HepG2 (cell line): ENCODE results near the gene TIGAR. TPM values are rescaled to one million over a fixed set of nuclear protein-coding genes. Genes with fewer than 3 reads are reported as not detected.

ENCODE experiments used
- ATAC-seq: fragments of 200-7000 bp; cut with Tn5 transposase; 3 replicates; pipeline ENCODE4 v1.9.1; 2020; ENCODE audit warnings: mild to moderate bottlenecking, moderate library complexity
- BruUV-seq: library from RNA; stranded (reverse); fragments of 400-500 nt; replicated peaks from 2 replicates; lab custom pipeline; 2021; lab: Mats Ljungman, UMichigan
- CTCF ChIA-PET: fragments of 300-600 bp; formaldehyde crosslinking; extraction: SDS; loops from one replicate; lab custom pipeline; 2021; ENCODE audit warnings: low total read pairs, inconsistent platforms, low intra/inter-chr PET ratio; lab: Yijun Ruan, JAX
- POLR2A ChIA-PET: fragments of 350-600 bp; sonication (Branson Sonifier 250); formaldehyde crosslinking; loops from one replicate; lab custom pipeline; 2020; ENCODE audit warnings: antibody characterized with exemption, inconsistent platforms; lab: Yijun Ruan, JAX
- DNase-seq: peaks from one replicate; pipeline ENCODE4 v3.0.0-alpha.2; 2015; ENCODE audit warnings: low spot score
- FAIRE-seq: peaks from 3 replicates; lab custom pipeline; 2011; peaks lifted over from hg19 to GRCh38; lab: Jason Lieb, UNC
- H2AFZ ChIP-seq: one replicate; pipeline ENCODE4 v1.6.1; 2011; ENCODE audit warnings: low read length, inconsistent platforms
- H3K27ac ChIP-seq: fragments of 300-600 bp; 3 replicates; pipeline ENCODE4 v1.8.0; 2011; ENCODE audit warnings: mixed run types, mild to moderate bottlenecking, mixed read lengths, low read length, inconsistent platforms; ENCODE audit not compliant: insufficient read depth; ENCODE audit errors: extremely low read length
- H3K27me3 ChIP-seq, 2 experiments: fragments of 200-600 bp in 1 of 2; 2 replicates in 1 of 2; 3 replicates in 1 of 2; pipeline versions ENCODE4 v1.6.0 to v1.8.0; 2011; ENCODE audit warnings: low read length in 2 of 2, mild to moderate bottlenecking in 2 of 2, moderate library complexity in 2 of 2, inconsistent platforms in 1 of 2; ENCODE audit not compliant: insufficient read depth in 2 of 2, control insufficient read depth in 1 of 2
- H3K36me3 ChIP-seq, 2 experiments: fragments of 200-600 bp in 1 of 2; replicated peaks in 1 of 2; 2 replicates in 1 of 2; 3 replicates in 1 of 2; pipeline versions ENCODE4 v1.5.1 to v1.8.0; 2011; ENCODE audit warnings: low read length in 2 of 2, inconsistent platforms in 1 of 2; ENCODE audit not compliant: insufficient read depth in 2 of 2, control insufficient read depth in 1 of 2
- H3K4me1 ChIP-seq: 2 replicates; pipeline ENCODE4 v1.5.1; 2012; ENCODE audit warnings: low read length, inconsistent platforms; ENCODE audit not compliant: insufficient read depth
- H3K4me2 ChIP-seq: 2 replicates; pipeline ENCODE4 v1.6.0; 2011; ENCODE audit warnings: low read depth, low read length, inconsistent platforms
- H3K4me3 ChIP-seq, 3 experiments: fragments of 200-600 bp in 1 of 3; sonication (generic), shearing (Covaris generic) in 1 of 3; replicated peaks in 1 of 3; 2 replicates each; pipeline ENCODE4 v1.5.1; 2011 to 2016; ENCODE audit warnings: low read length in 3 of 3, inconsistent platforms in 2 of 3, low read depth in 2 of 3, mild to moderate bottlenecking in 2 of 3, control low read depth in 1 of 3, mixed read lengths in 1 of 3; ENCODE audit not compliant: insufficient read depth in 1 of 3
- H3K79me2 ChIP-seq: one replicate; pipeline ENCODE4 v1.6.1; 2011; ENCODE audit warnings: low read length, inconsistent platforms; ENCODE audit not compliant: insufficient read depth
- H3K9ac ChIP-seq: 2 replicates; pipeline ENCODE4 v1.6.0; 2011; ENCODE audit warnings: mild to moderate bottlenecking, low read depth, low read length, inconsistent platforms; ENCODE audit not compliant: insufficient read depth
- H3K9me3 ChIP-seq: 2 replicates; pipeline ENCODE4 v1.5.1; 2012; ENCODE audit warnings: mild to moderate bottlenecking, low read length
- H4K20me1 ChIP-seq: 2 replicates; pipeline ENCODE4 v1.6.0; 2011; ENCODE audit warnings: inconsistent platforms, mild to moderate bottlenecking, low read length, moderate library complexity; ENCODE audit not compliant: insufficient read depth
- DMAP1 ChIP-seq: IDR thresholded peaks from 2 replicates; pipeline ENCODE4 v1.6.1; 2016
- FOXA3 ChIP-seq: IDR thresholded peaks from 2 replicates; pipeline ENCODE4 v1.6.1; 2016; ENCODE audit warnings: missing genetic modification reagents, missing compliant biosample characterization
- FOXJ3 ChIP-seq: sonication (generic); formaldehyde crosslinking; IDR thresholded peaks from 2 replicates; pipeline ENCODE4 v1.4.0; 2020; ENCODE audit warnings: missing genetic modification reagents, mild to moderate bottlenecking, borderline replicate concordance
- FUBP1 ChIP-seq: sonication (generic); formaldehyde crosslinking; IDR thresholded peaks from 2 replicates; pipeline ENCODE4 v1.5.1; 2020; ENCODE audit warnings: missing genetic modification reagents, mild to moderate bottlenecking, borderline replicate concordance
- IRX3 ChIP-seq: sonication (generic); formaldehyde crosslinking; IDR thresholded peaks from 2 replicates; pipeline ENCODE4 v1.8.1; 2023; ENCODE audit warnings: mild to moderate bottlenecking, low read depth, missing genetic modification reagents, borderline replicate concordance
- KAT8 ChIP-seq: IDR thresholded peaks from 2 replicates; pipeline ENCODE4 v1.6.1; 2016; ENCODE audit warnings: missing genetic modification reagents, missing compliant biosample characterization
- MYC ChIP-seq: sonication (generic); formaldehyde crosslinking; IDR thresholded peaks from 2 replicates; pipeline ENCODE4 v1.9.0; 2021; ENCODE audit warnings: missing genetic modification reagents, borderline replicate concordance
- NFATC3 ChIP-seq: sonication (generic); formaldehyde crosslinking; IDR thresholded peaks from 2 replicates; pipeline ENCODE4 v1.5.1; 2020; ENCODE audit warnings: mild to moderate bottlenecking, missing genetic modification reagents
- NR2C2 ChIP-seq: sonication (generic); formaldehyde crosslinking; IDR thresholded peaks from 2 replicates; pipeline ENCODE4 v1.4.0; 2020; ENCODE audit warnings: missing genetic modification reagents, mild to moderate bottlenecking, moderate library complexity, borderline replicate concordance
- POLR2A ChIP-seq, 2 experiments: IDR thresholded peaks; 2 replicates each; pipeline ENCODE4 v1.6.1; 2011; ENCODE audit warnings: low read depth in 2 of 2, low read length in 2 of 2, mild to moderate bottlenecking in 1 of 2, moderate library complexity in 1 of 2; ENCODE audit not compliant: insufficient read depth in 1 of 2
- SRSF9 ChIP-seq: fragments of 200-400 bp; formaldehyde crosslinking; IDR thresholded peaks from 2 replicates; pipeline ENCODE4 v1.6.1; 2018; ENCODE audit warnings: borderline replicate concordance, mild to moderate bottlenecking, low read depth, low read length; ENCODE audit not compliant: insufficient read depth, poor library complexity, severe bottlenecking
- TOE1 ChIP-seq: sonication (generic); formaldehyde crosslinking; IDR thresholded peaks from 2 replicates; pipeline ENCODE4 v1.4.0; 2020; ENCODE audit warnings: mild to moderate bottlenecking, missing genetic modification reagents
- UBTF ChIP-seq: sonication (generic); formaldehyde crosslinking; IDR thresholded peaks from 2 replicates; pipeline ENCODE4 v1.4.0; 2020; ENCODE audit warnings: mild to moderate bottlenecking, missing genetic modification reagents
- ZFY ChIP-seq: sonication (generic); formaldehyde crosslinking; IDR thresholded peaks from 2 replicates; pipeline ENCODE4 v1.4.0; 2020; ENCODE audit warnings: missing genetic modification reagents
- ZNF432 ChIP-seq: sonication (generic); formaldehyde crosslinking; IDR thresholded peaks from 2 replicates; pipeline ENCODE4 v1.5.0; 2020; ENCODE audit warnings: missing genetic modification reagents, mild to moderate bottlenecking, borderline replicate concordance
- ZNF44 ChIP-seq: sonication (generic); formaldehyde crosslinking; IDR thresholded peaks from 2 replicates; pipeline ENCODE4 v1.5.1; 2020; ENCODE audit warnings: mild to moderate bottlenecking, missing genetic modification reagents
- WGBS: methylation state at CpG from one replicate; pipeline ENCODE4 v1.1.6; 2017; ENCODE audit warnings: low lambda C conversion rate; 5-methylcytosine and 5-hydroxymethylcytosine counted together
- in situ Hi-C: cut with HindIII; loops from 2 replicates; pipeline ENCODE4 v1.10.0; 2017; ENCODE audit warnings: low pct_unique_long_range_greater_than_20kb; ENCODE audit not compliant: extremely low pct_ligation_motif_present
- intact Hi-C: fragments of 100-400 bp; cut with micrococcal nuclease; formaldehyde crosslinking; loops from one replicate; pipeline ENCODE4 v1.10.0; 2022; ENCODE audit not compliant: unreplicated experiment
- polyA plus RNA-seq, 8 experiments: library from polyadenylated mRNA; depleted of rRNA in 3 of 8; stranded (reverse) in 7 of 8; unstranded in 1 of 8; fragments of >200 nt; fragmentation: Illumina TruSeq in 4 of 8; extraction: Trizol in 4 of 8; gene quantifications; 2 replicates each; pipeline versions ENCODE4 v1.2.1 to v1.2.3, GENCODE V29; 2011 to 2016; ENCODE audit warnings: low read depth in 4 of 8, missing spikeins in 1 of 8, mixed read lengths in 1 of 8; ENCODE audit not compliant: insufficient read depth in 1 of 8
- total RNA-seq, 5 experiments: library from RNA; depleted of rRNA; stranded (reverse); fragments of >200 nt; fragmentation: Illumina TruSeq; extraction: Trizol; gene quantifications; 2 replicates each; pipeline ENCODE4 v1.2.3, GENCODE V29; 2016; ENCODE audit warnings: low read depth in 1 of 5
- TF ChIP-seq, protein P1 (sequence below): sonication (generic); formaldehyde crosslinking; IDR thresholded peaks from 2 replicates; pipeline ENCODE4 v1.9.0; 2021; ENCODE audit warnings: missing genetic modification reagents, mild to moderate bottlenecking, borderline replicate concordance
- TF ChIP-seq, protein P2 (sequence below): IDR thresholded peaks from 2 replicates; pipeline ENCODE4 v1.6.1; 2012; ENCODE audit warnings: low read depth, low read length, improper control_type of control experiment

TIGAR gene
- total and polyA plus RNA-seq, 2 of the 13 experiments (the other 11 are each of a cell fraction or from before 2014, with no cell fraction given) = 2.6 to 21.8 TPM

DNA sequence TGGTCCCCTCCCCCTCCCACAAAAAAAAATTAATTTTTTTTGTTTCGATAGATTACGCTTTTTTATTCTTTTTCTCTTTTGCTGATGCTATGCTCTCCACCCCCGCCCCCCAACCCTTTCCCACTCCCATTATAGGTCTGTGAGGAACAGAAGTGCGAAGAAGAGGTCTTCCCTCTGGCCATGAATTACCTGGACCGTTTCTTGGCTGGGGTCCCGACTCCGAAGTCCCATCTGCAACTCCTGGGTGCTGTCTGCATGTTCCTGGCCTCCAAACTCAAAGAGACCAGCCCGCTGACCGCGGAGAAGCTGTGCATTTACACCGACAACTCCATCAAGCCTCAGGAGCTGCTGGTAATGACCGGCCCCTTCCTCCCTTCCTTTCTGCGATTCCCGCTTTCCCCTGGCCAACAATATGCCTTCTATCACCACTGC, 45.1 kb upstream of the TIGAR start:
- no peaks in the 10 kb centered on the region for H3K79me2 ChIP-seq
- no peaks in the 10 kb centered on the region; the same call in 1 of the 2 replicates for H4K20me1 ChIP-seq
- DNase-seq = no peak
- H3K9me3 ChIP-seq = no peaks in the 10 kb centered on the region
- WGBS = 54% methylated on average over 14 of the region's 14 CpGs
- H3K4me1 ChIP-seq = peaks cover 53% of the 10 kb centered on the region
- H3K27me3 ChIP-seq = peaks cover 24 to 68% of the 10 kb centered on the region in 2 experiments; a peak in 4 of 5 replicates
- no peak overlapping the region for H3K4me3 ChIP-seq
- intact Hi-C loops = loop anchor here (2.0 to 5.0 kb wide), 2 partner anchors 239 to 279 kb away; no protein-coding TSS in a partner anchor
- H3K4me2 ChIP-seq = no peak overlapping the region
- no peak overlapping the region for H3K27ac ChIP-seq
- ATAC-seq = no peak
- no peaks in the 10 kb centered on the region for H3K36me3 ChIP-seq
- POLR2A ChIA-PET = interaction anchor here (0.7 to 1.5 kb wide), 2 partner anchors 130 to 260 kb away, joined by 4 read pairs; no protein-coding TSS in a partner anchor
- no TSS peak for BruUV-seq
- no peak overlapping the region for H2AFZ ChIP-seq
- CTCF ChIA-PET = interaction anchor here (1.3 to 1.7 kb wide), 5 partner anchors 169 to 393 kb away, joined by 4 to 20 read pairs (median 6); no protein-coding TSS in a partner anchor
- in situ Hi-C loops = loop anchor here (5.0 to 10.0 kb wide), 5 partner anchors 169 to 971 kb away; no protein-coding TSS in a partner anchor
- no peak for FAIRE-seq
- no peak overlapping the region for H3K9ac ChIP-seq
- no peak for TF ChIP-seq FOXA3 (CRISPR knock-in tag)
- no peak for TF ChIP-seq KAT8 (CRISPR knock-in tag)
- TF ChIP-seq FUBP1 = no peak
- no peak for TF ChIP-seq FOXJ3 (CRISPR knock-in tag)
- TF ChIP-seq ZNF44 (CRISPR knock-in tag) = no peak
- TF ChIP-seq ZFY (CRISPR knock-in tag) = no peak
- no peak for TF ChIP-seq NFATC3 (CRISPR knock-in tag)
- no peak for TF ChIP-seq SRSF9
- no peak for TF ChIP-seq NR2C2 (CRISPR knock-in tag)
- TF ChIP-seq ZNF432 (CRISPR knock-in tag) = no peak
- no peak for TF ChIP-seq MYC (CRISPR knock-in tag)
- no peak for TF ChIP-seq TOE1 (CRISPR knock-in tag)
- no peak for TF ChIP-seq UBTF
- TF ChIP-seq, protein P1, sequence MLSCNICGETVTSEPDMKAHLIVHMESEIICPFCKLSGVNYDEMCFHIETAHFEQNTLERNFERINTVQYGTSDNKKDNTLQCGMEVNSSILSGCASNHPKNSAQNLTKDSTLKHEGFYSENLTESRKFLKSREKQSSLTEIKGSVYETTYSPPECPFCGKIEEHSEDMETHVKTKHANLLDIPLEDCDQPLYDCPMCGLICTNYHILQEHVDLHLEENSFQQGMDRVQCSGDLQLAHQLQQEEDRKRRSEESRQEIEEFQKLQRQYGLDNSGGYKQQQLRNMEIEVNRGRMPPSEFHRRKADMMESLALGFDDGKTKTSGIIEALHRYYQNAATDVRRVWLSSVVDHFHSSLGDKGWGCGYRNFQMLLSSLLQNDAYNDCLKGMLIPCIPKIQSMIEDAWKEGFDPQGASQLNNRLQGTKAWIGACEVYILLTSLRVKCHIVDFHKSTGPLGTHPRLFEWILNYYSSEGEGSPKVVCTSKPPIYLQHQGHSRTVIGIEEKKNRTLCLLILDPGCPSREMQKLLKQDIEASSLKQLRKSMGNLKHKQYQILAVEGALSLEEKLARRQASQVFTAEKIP (CRISPR knock-in tag) = no peak
- TF ChIP-seq DMAP1 (CRISPR knock-in tag) = no peak
- no peak for TF ChIP-seq IRX3
- TF ChIP-seq, protein P2, sequence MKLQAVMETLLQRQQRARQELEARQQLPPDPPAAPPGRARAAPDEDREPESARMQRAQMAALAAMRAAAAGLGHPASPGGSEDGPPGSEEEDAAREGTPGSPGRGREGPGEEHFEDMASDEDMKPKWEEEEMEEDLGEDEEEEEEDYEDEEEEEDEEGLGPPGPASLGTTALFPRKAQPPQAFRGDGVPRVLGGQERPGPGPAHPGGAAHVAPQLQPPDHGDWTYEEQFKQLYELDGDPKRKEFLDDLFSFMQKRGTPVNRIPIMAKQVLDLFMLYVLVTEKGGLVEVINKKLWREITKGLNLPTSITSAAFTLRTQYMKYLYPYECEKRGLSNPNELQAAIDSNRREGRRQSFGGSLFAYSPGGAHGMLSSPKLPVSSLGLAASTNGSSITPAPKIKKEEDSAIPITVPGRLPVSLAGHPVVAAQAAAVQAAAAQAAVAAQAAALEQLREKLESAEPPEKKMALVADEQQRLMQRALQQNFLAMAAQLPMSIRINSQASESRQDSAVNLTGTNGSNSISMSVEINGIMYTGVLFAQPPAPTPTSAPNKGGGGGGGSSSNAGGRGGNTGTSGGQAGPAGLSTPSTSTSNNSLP = no peak
- no peak for TF ChIP-seq POLR2A (IDR thresholded peaks at IDR 0.05; ENCODE audit: insufficient read depth in 1 of 2, low read depth in 2 of 2, low read length in 2 of 2)
